Germinal center (tissue), 1 donor: ENCODE measurements around the gene NTN5.

Experiments
- DNase-seq: peaks from one replicate; pipeline ENCODE4 v3.0.0; 2012; ENCODE audit warnings: mixed read lengths, low spot score

Gene NTN5

GRCh38 chr19:48629599-48630295, 43.1 kb downstream of the NTN5 start:
- no peak for DNase-seq

- no peak for DNase-seq
Observed at GRCh38 chr19:48629297-48629598, 43.6 kb downstream of the NTN5 start.

DNA sequence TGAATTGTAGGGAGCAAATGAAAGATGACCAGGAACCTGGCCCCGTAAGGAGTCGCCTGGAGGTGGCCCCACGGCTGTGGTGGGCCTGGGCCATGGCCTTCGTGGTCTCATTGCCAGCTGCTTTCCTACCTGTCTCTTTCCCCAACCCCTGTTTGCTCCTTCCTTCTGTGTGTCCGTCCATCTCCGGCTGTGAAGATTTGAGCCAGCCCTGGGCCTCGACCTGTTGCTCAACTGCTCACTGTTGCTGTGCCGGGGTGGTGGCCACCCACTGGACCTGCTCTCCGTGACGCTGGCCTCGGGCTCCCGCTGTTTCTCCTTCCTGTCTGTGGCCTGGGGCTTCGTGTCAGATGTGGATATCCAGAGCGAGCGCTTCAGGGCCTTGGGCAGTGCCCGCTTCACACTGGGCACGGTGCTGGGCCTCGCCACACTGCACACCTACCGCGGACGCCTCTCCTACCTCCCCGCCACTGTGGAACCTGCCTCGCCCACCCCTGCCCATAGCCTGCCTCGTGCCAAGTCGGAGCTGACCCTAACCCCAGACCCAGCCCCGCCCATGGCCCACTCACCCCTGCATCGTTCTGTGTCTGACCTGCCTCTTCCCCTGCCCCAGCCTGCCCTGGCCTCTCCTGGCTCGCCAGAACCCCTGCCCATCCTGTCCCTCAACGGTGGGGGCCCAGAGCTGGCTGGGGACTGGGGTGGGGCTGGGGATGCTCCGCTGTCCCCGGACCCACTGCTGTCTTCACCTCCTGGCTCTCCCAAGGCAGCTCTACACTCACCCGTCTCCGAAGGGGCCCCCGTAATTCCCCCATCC, 44.1 kb downstream of the NTN5 start:
- no peak for DNase-seq

- DNase-seq, result no peak
Observed at GRCh38 chr19:48627865-48628314, 44.9 kb downstream of the NTN5 start.

DNA sequence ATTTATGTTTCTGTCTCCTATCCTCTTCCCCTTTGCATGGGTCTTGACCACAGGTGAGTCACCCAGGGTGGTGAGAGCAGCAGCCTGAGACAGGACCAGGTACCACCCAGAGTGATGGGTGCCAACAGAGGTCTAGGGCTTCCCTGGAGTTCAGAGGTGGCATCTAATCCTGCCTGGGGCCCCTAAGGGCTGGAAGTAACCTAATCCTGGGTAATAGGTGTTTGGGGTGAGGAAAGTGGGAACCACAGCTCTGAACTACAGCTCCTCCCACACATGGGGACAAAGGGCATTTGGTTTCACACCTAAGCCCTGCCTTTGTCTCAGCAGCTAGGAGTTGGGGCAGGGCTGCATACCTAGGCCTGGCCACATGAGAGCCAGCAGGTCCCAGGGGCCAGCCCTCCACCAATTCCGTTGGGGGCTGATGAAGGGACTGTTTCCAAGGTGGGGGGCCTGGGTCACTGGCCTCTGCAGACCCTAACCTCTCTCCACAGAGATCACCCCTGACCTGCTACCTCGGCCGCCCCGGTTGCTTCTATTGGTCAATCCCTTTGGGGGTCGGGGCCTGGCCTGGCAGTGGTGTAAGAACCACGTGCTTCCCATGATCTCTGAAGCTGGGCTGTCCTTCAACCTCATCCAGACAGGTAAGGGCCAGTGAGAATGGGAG, 45.5 kb downstream of the NTN5 start:
- DNase-seq, result no peak

- no peak for DNase-seq
Observed at GRCh38 chr19:48625891-48626327, 46.9 kb downstream of the NTN5 start.

DNA sequence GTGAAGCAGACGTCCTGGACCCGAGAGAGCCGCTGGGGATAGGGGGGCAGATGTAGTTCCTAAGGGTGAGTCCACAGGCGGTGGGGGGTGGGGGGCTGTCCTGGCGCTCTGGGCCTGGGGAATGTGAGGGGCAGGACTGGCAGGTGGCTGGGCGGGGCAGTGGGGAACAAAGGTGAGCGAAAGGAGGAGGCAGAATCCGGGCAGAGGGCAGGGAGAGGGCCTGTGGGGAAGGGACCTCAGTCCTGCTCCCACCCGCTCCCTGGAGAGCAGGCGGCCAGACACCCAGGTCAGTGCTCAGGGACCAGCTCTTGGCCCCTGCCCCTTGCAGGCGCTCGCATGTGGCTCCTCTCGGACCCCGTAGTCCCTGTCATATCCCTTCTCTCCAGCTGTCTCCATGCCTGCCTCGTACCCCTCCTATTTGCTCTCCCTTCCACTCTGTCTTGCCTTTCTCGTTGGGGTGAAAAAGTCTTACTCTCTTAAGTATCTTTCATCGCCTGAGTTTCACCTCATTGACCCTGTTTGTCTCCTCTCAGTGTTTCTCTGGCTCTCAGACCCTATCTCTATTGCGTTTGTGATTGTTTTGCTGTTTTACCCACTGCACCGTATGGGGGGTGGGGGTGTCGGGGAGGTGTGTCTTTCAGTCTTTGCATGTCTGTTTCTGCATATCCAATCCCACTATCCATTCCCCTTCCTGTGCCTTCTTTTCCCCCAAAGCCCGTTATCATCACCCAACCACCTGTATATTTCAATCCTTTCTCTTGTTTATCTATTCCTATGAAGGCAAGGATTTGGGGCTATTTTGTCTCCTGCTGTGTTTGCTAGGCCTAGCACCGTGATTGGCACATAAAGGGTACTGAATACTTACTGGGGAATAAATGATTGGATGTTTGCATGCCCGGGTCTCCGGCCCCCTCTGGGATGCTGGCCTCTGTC, 47.8 kb downstream of the NTN5 start:
- DNase-seq, result no peak

DNA sequence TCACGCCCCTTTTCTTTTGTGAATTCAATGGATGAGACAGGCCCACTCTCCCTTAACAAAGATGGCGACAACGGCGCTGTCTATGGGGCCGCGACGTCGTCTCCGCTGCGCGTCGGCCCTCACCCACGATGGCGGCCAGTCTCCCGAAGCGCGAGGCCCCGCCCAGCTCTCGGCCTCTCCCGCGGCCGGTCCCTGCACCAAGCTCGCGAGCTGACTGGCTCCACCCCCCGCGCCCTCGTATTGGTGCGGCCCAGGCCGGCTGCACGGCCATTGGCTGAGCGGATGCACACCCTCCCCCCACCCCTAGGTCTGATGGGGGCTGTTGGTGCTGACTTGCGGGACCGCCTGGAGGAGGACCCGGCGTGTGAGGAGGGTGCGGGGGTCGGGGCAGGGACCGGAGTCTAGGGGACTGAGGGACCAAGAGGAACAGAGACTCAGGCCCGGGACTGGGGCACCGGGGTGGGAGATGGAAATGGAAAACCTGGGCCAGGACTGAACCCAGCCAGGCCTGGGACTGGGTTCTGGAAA, 48.7 kb downstream of the NTN5 start:
- peak; percentile 93 for DNase-seq

- no peak for DNase-seq
Observed at GRCh38 chr19:48623556-48624066, 49.2 kb downstream of the NTN5 start.

GRCh38 chr19:48619692-48620585, 52.9 kb downstream of the NTN5 start:
- DNase-seq, result no peak

GRCh38 chr19:48618916-48619691, 53.7 kb downstream of the NTN5 start, which contains the start of the genes RPL18 and SPHK2:
TSS of gene RPL18 (minus strand) at chr19:48619178. CDS start at chr19:48619143, 35 bp downstream.
TSS of gene SPHK2 (plus strand) at chr19:48619506. CDS start at chr19:48620515, 1,009 bp downstream.
- peak; percentile 97 for DNase-seq

DNA sequence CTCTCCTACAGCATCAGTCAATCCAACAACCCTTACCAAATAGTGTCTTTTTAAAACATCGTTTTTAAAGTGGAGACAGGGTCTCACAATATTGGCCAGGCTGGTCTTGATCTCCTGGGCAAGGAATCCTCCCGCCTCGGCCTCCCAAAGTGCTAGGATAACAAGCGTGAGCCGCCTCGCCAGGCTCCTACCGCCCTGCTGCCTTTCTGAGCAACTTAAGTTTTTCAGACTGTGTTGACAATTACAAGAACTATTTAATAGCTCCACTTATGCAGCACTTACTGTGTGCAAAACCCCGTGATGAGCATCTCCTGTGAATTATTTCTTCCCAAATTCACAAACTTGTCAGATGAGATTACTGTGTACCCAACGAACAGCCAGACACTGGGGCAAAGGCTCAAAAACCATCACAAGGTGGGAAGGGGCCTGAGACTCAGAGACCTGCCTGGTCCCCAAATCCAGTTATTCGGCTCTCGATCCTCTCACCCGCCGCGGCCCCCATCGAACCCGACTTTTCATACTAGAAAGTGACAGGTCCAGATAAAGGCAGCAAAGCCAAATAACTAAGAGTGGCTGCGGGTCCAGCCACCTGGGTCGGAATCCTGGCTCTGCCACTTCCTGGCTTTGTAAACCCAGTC, 54.4 kb downstream of the NTN5 start:
- no peak for DNase-seq

- no peak for DNase-seq
Observed at GRCh38 chr19:48617146-48617937, 55.5 kb downstream of the NTN5 start.

GRCh38 chr19:48616491-48617056, 56.2 kb downstream of the NTN5 start:
- DNase-seq, result no peak

DNA sequence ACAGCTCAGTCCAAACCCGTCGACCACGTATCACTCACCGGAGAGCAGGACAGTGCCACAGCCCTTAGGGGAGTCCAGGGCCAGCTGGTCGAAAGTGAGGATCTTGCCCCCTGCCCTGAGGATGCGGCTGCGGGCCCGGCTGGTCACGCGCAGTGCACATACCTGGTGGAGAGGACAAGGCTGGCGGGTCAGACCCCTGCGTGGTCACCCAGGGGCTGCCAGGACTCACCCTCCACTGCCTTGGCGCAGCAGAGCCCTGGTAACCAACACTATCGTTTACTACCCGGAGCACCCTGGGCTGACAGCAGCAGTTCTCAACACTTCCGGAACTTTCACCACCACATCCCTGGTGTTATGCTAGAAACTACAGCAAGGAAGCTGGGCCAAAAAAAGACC, 56.8 kb downstream of the NTN5 start:
- DNase-seq, result no peak

GRCh38 chr19:48615231-48616040, 57.4 kb downstream of the NTN5 start:
- DNase-seq, result no peak
